HepG2 (cell line): Measurements from ENCODE around the gene SMIM29. TPM values are rescaled to one million over a fixed set of nuclear protein-coding genes. Genes with fewer than 3 reads are reported as not detected.

ENCODE experiments used
- ESRRA ChIP-seq: sonication (generic); formaldehyde crosslinking; IDR thresholded peaks from 2 replicates; pipeline ENCODE4 v1.5.1; 2020; ENCODE audit warnings: mild to moderate bottlenecking, low read depth, missing genetic modification reagents
- HDAC1 ChIP-seq: sonication (generic); formaldehyde crosslinking; IDR thresholded peaks from 2 replicates; pipeline ENCODE4 v1.5.1; 2020; ENCODE audit warnings: mild to moderate bottlenecking, missing genetic modification reagents
- HOXA3 ChIP-seq: sonication (generic); formaldehyde crosslinking; IDR thresholded peaks from 2 replicates; pipeline ENCODE4 v1.5.0; 2020; ENCODE audit warnings: missing genetic modification reagents
- ISL2 ChIP-seq: sonication (generic); formaldehyde crosslinking; IDR thresholded peaks from 2 replicates; pipeline ENCODE4 v1.5.0; 2020; ENCODE audit warnings: missing genetic modification reagents
- MEIS2 ChIP-seq: sonication (generic); formaldehyde crosslinking; IDR thresholded peaks from 2 replicates; pipeline ENCODE4 v1.9.0; 2021; ENCODE audit warnings: mild to moderate bottlenecking, missing genetic modification reagents
- MTA1 ChIP-seq: sonication (generic); formaldehyde crosslinking; IDR thresholded peaks from 2 replicates; pipeline ENCODE4 v1.4.0; 2020; ENCODE audit warnings: missing genetic modification reagents, mild to moderate bottlenecking, borderline replicate concordance
- RNF2 ChIP-seq: fragments of 450-650 bp; conservative IDR thresholded peaks from 2 replicates; pipeline ENCODE4 v1.6.1; 2016; ENCODE audit warnings: low read depth
- RXRA ChIP-seq: sonication (generic); formaldehyde crosslinking; IDR thresholded peaks from 2 replicates; pipeline ENCODE4 v1.5.1; 2020; ENCODE audit warnings: missing genetic modification reagents
- ZFAT ChIP-seq: sonication (generic); formaldehyde crosslinking; conservative IDR thresholded peaks from 2 replicates; pipeline ENCODE4 v1.8.1; 2023; ENCODE audit warnings: missing genetic modification reagents, inconsistent platforms
- ZMYM3 ChIP-seq: sonication (generic); formaldehyde crosslinking; IDR thresholded peaks from 2 replicates; pipeline ENCODE4 v1.5.1; 2020; ENCODE audit warnings: mild to moderate bottlenecking, missing genetic modification reagents
- ZNF274 ChIP-seq: sonication (generic); formaldehyde crosslinking; IDR thresholded peaks from 2 replicates; pipeline ENCODE4 v1.5.1; 2020; ENCODE audit warnings: mild to moderate bottlenecking, missing genetic modification reagents
- ZNF746 ChIP-seq: sonication (generic); formaldehyde crosslinking; IDR thresholded peaks from 2 replicates; pipeline ENCODE4 v1.8.0; 2022; ENCODE audit warnings: mild to moderate bottlenecking, missing genetic modification reagents
- polyA plus RNA-seq, 8 experiments: library from polyadenylated mRNA; depleted of rRNA in 3 of 8; stranded (reverse) in 7 of 8; unstranded in 1 of 8; fragments of >200 nt; fragmentation: Illumina TruSeq in 4 of 8; extraction: Trizol in 4 of 8; gene quantifications; 2 replicates each; pipeline versions ENCODE4 v1.2.1 to v1.2.3, GENCODE V29; 2011 to 2016; ENCODE audit warnings: low read depth in 4 of 8, missing spikeins in 1 of 8, mixed read lengths in 1 of 8; ENCODE audit not compliant: insufficient read depth in 1 of 8
- total RNA-seq, 5 experiments: library from RNA; depleted of rRNA; stranded (reverse); fragments of >200 nt; fragmentation: Illumina TruSeq; extraction: Trizol; gene quantifications; 2 replicates each; pipeline ENCODE4 v1.2.3, GENCODE V29; 2016; ENCODE audit warnings: low read depth in 1 of 5
- TF ChIP-seq, protein P1 (sequence below): IDR thresholded peaks from 2 replicates; pipeline ENCODE4 v1.6.1; 2012; ENCODE audit warnings: inconsistent platforms
- TF ChIP-seq, protein P2 (sequence below): sonication (generic); formaldehyde crosslinking; IDR thresholded peaks from 2 replicates; pipeline ENCODE4 v1.4.0; 2020; ENCODE audit warnings: missing genetic modification reagents
- TF ChIP-seq, protein P3 (sequence below): sonication (generic); formaldehyde crosslinking; IDR thresholded peaks from 2 replicates; pipeline ENCODE4 v1.5.0; 2020; ENCODE audit warnings: missing genetic modification reagents
- TF ChIP-seq, protein P4 (sequence below): sonication (generic); formaldehyde crosslinking; IDR thresholded peaks from 2 replicates; pipeline ENCODE4 v1.5.0; 2020; ENCODE audit warnings: mild to moderate bottlenecking, missing genetic modification reagents, borderline replicate concordance
- TF ChIP-seq, protein P5 (sequence below): sonication (generic); formaldehyde crosslinking; IDR thresholded peaks from 2 replicates; pipeline ENCODE4 v1.4.0; 2020; ENCODE audit warnings: low read depth, missing genetic modification reagents

Gene SMIM29
- total and polyA plus RNA-seq, 2 of the 13 experiments (the other 11 are each of a cell fraction or from before 2014, with no cell fraction given): 8.8 to 15.3 TPM

DNA sequence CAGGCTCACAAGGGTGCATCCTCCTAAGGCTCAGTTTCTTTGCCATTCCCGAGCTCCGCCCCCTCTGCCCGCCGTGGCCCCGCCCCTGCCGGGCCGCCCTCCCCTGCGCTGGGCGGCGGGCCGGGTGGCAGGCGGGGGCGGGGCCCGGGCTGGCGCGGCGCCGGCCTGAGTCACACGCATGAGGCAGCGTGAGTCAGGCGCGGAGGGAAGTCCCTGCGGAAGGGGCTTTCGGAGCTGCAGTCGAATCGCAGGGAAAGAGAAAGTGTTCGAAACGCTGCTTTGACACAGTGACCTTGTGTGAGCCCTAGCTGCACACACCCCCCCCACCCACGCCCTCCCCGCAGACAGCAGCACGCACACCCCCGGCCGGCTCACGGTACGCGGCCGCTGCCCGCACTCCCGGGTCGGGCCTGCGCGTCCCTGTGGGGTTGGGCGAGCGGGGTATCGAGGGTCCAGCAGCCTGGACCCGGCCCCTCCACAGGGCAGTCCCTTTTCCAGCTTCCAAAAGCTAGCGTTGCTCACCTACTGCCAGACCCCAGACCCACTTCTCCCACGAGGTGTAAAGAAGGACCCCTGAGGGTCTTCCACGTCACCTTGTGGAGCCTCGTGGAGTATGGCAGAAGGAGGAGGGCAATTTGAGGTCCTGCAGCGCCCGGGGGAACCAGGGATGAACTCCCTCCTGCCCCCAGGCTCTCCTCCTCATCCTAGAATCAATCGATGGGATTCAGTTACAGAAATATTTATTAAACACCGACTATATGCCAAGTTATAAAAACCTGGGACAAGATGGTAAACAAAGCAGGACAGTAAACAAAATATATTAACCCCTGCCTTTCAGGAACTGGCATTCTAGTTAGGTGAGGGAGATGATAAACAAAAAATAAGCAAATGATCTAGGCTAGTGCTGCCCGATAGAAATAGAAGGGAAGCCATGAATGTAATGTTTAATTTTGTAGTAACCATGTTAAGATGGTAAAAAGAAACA is 24.6 kb downstream of the SMIM29 start (continued):
- TF ChIP-seq, protein P1, sequence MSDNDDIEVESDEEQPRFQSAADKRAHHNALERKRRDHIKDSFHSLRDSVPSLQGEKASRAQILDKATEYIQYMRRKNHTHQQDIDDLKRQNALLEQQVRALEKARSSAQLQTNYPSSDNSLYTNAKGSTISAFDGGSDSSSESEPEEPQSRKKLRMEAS: peak; percentile 90
- TF ChIP-seq RXRA (CRISPR knock-in tag): peak; percentile 71
- TF ChIP-seq HDAC1 (CRISPR knock-in tag): peak; percentile 34; the same call in 1 of the 2 replicates
- TF ChIP-seq, protein P2, sequence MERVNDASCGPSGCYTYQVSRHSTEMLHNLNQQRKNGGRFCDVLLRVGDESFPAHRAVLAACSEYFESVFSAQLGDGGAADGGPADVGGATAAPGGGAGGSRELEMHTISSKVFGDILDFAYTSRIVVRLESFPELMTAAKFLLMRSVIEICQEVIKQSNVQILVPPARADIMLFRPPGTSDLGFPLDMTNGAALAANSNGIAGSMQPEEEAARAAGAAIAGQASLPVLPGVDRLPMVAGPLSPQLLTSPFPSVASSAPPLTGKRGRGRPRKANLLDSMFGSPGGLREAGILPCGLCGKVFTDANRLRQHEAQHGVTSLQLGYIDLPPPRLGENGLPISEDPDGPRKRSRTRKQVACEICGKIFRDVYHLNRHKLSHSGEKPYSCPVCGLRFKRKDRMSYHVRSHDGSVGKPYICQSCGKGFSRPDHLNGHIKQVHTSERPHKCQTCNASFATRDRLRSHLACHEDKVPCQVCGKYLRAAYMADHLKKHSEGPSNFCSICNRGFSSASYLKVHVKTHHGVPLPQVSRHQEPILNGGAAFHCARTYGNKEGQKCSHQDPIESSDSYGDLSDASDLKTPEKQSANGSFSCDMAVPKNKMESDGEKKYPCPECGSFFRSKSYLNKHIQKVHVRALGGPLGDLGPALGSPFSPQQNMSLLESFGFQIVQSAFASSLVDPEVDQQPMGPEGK: peak; percentile 67
- TF ChIP-seq MTA1 (CRISPR knock-in tag): 0 out of 2 replicates have a peak, but pooled peaks have one; percentile 24
- TF ChIP-seq, protein P3, sequence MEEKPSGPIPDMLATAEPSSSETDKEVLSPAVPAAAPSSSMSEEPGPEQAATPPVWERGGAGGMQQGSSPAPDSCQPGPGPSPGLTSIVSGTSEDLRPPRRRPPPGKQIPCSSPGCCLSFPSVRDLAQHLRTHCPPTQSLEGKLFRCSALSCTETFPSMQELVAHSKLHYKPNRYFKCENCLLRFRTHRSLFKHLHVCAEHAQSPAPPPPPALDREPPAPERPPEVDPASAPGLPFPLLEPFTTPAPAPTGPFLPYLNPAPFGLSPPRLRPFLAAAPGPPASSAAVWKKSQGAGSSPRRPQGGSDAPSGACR (CRISPR knock-in tag): peak; percentile 13; the same call in 1 of the 2 replicates
- TF ChIP-seq ZFAT (CRISPR knock-in tag): no peak
- TF ChIP-seq, protein P4, sequence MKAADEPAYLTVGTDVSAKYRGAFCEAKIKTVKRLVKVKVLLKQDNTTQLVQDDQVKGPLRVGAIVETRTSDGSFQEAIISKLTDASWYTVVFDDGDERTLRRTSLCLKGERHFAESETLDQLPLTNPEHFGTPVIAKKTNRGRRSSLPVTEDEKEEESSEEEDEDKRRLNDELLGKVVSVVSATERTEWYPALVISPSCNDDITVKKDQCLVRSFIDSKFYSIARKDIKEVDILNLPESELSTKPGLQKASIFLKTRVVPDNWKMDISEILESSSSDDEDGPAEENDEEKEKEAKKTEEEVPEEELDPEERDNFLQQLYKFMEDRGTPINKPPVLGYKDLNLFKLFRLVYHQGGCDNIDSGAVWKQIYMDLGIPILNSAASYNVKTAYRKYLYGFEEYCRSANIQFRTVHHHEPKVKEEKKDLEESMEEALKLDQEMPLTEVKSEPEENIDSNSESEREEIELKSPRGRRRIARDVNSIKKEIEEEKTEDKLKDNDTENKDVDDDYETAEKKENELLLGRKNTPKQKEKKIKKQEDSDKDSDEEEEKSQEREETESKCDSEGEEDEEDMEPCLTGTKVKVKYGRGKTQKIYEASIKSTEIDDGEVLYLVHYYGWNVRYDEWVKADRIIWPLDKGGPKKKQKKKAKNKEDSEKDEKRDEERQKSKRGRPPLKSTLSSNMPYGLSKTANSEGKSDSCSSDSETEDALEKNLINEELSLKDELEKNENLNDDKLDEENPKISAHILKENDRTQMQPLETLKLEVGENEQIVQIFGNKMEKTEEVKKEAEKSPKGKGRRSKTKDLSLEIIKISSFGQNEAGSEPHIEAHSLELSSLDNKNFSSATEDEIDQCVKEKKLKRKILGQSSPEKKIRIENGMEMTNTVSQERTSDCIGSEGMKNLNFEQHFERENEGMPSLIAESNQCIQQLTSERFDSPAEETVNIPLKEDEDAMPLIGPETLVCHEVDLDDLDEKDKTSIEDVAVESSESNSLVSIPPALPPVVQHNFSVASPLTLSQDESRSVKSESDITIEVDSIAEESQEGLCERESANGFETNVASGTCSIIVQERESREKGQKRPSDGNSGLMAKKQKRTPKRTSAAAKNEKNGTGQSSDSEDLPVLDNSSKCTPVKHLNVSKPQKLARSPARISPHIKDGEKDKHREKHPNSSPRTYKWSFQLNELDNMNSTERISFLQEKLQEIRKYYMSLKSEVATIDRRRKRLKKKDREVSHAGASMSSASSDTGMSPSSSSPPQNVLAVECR: peak; percentile 54; the same call in 1 of the 2 replicates
- TF ChIP-seq RNF2: 0 out of 2 replicates have a peak, but pooled peaks have one; percentile 27
- peak; percentile 58 for TF ChIP-seq MEIS2 (CRISPR knock-in tag)
- TF ChIP-seq ZNF274 (CRISPR knock-in tag): peak; percentile 81; the same call in 1 of the 2 replicates
- TF ChIP-seq ISL2 (CRISPR knock-in tag): 0 out of 2 replicates have a peak, but pooled peaks have one; percentile 10
- TF ChIP-seq ZMYM3: no peak
- peak; percentile 31; the same call in 1 of the 2 replicates for TF ChIP-seq ZNF746 (CRISPR knock-in tag)
- TF ChIP-seq, protein P5, sequence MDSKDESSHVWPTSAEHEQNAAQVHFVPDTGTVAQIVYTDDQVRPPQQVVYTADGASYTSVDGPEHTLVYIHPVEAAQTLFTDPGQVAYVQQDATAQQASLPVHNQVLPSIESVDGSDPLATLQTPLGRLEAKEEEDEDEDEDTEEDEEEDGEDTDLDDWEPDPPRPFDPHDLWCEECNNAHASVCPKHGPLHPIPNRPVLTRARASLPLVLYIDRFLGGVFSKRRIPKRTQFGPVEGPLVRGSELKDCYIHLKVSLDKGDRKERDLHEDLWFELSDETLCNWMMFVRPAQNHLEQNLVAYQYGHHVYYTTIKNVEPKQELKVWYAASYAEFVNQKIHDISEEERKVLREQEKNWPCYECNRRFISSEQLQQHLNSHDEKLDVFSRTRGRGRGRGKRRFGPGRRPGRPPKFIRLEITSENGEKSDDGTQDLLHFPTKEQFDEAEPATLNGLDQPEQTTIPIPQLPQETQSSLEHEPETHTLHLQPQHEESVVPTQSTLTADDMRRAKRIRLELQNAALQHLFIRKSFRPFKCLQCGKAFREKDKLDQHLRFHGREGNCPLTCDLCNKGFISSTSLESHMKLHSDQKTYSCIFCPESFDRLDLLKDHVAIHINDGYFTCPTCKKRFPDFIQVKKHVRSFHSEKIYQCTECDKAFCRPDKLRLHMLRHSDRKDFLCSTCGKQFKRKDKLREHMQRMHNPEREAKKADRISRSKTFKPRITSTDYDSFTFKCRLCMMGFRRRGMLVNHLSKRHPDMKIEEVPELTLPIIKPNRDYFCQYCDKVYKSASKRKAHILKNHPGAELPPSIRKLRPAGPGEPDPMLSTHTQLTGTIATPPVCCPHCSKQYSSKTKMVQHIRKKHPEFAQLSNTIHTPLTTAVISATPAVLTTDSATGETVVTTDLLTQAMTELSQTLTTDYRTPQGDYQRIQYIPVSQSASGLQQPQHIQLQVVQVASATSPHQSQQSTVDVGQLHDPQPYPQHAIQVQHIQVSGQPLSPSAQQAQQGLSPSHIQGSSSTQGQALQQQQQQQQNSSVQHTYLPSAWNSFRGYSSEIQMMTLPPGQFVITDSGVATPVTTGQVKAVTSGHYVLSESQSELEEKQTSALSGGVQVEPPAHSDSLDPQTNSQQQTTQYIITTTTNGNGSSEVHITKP: 0 out of 2 replicates have a peak, but pooled peaks have one; percentile 48
- peak; percentile 61; the same call in 1 of the 2 replicates for TF ChIP-seq ESRRA (CRISPR knock-in tag)
- peak; percentile 68; the same call in 1 of the 2 replicates for TF ChIP-seq HOXA3
